GM18499 (cell line): Measurements from ENCODE around the gene NELFCD.
A peak's percentile ranks its signal among the peaks of the same experiment; 100 is the strongest.
"Not testable (repeated sequence)": the region's sequence is repeated elsewhere in the genome, so short reads cannot be mapped to it uniquely, and the experiment has no call there.

ENCODE experiments used
- ATAC-seq: cut with Tn5 transposase; IDR thresholded peaks from one replicate; pipeline ENCODE4 v1.9.1; 2021; ENCODE audit warnings: moderate number of reproducible peaks; ENCODE audit not compliant: insufficient read depth, unreplicated experiment

NELFCD gene, protein sequence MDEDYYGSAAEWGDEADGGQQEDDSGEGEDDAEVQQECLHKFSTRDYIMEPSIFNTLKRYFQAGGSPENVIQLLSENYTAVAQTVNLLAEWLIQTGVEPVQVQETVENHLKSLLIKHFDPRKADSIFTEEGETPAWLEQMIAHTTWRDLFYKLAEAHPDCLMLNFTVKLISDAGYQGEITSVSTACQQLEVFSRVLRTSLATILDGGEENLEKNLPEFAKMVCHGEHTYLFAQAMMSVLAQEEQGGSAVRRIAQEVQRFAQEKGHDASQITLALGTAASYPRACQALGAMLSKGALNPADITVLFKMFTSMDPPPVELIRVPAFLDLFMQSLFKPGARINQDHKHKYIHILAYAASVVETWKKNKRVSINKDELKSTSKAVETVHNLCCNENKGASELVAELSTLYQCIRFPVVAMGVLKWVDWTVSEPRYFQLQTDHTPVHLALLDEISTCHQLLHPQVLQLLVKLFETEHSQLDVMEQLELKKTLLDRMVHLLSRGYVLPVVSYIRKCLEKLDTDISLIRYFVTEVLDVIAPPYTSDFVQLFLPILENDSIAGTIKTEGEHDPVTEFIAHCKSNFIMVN

DNA sequence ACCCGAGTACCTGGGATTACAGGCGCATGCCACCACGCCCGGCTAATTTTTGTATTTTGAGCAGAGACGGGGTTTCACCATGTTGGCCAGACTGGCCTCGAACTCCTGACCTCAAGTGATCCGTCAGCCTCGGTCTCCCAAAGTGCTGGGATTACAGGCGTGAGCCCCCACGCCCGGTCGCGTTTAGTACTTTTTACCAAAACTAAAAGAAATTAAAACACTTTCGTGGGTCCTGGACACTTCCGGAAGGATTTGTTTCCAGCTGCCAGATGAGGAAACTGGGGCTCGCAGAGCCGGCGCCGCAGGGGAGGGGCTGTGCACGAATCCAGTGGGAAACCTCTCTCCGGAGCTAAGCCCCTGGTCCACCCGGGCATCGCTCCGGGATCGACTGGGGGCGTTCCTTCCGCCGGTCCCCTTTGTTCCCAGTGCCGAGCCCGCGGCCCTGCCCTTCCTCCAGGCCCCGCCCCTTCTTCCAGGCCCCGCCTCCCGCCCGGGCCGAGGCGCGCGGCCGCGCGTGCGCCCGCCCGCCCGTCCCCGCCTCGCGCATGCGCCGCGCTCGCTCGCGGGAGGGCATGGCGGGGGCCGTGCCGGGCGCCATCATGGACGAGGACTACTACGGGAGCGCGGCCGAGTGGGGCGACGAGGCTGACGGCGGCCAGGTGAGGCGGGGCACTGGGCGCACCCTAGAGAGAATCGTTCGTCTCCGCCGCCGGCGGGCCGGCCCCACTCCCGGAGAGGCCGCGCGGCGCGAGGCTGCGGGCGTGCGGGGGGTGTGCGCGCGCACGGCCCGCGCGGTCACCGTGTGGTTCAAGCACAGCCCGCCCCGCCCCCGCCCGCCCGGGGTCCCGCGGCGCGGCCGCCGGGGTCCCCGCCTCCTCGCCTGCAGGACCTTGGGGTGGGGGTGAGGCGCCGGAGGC is at the start of gene NELFCD:
NELFCD (plus strand) TSS at position 546 of the 917 bp plus-strand sequence; CDS start at position 600, 54 bp downstream.
- peak; percentile 39 for ATAC-seq

DNA sequence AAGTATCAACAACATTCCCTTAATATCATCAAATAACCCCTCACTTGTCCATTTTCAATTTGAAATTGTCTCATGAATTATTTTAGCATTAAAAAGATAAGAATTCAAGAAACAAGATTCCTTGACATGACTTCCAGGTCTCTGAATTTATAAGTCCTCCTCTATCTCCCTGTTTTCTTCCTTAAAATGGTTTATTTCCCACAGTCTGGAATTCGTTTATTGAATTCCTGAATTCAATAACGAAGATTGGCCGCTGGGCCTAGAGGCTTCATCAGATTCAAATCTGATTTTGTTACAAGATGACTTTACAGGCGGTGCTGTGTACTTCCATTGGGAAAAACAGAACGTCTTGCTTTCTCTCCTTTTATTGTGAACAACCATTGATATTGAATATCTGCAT is 48.9 kb upstream of the NELFCD start:
- ATAC-seq: no peak

DNA sequence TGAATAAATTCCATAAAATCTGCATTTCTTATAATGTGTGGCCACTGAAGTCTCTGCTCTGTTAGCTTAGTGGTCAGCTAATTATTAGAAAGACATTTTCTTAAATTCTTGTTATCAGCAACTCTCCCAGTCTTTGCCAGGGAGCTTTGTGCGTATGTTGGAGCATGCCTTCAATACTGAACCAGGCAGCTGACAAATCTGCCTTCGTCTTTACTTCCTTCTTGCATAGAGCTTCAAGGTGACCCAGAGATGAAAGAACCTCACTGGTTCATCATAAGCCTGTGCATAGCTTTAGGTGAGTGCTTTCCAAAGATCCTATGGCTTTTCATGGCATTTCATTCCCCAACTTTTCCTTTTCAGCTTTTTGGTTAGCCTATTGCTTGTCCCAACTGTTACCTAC is 43.0 kb upstream of the NELFCD start:
- no peak for ATAC-seq

DNA sequence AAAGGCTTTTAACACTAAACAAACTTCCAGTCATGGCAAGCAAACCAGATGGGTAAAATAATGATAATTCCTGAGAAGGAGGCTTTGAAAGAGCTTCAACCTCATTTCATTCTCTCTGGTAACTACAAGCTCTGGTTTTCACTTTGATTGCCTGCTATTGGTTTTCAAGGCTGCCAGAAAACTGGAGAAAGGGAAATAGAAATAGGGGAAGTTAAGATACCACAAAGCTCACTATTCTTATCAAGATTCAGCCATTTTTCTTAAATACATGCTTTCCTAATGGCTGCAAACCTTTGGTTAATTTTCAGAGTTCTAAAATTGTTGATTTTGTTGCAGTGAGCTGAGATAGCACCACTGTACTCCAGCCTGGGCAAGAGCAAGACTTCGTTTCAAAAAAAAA is 42.5 kb upstream of the NELFCD start:
- ATAC-seq: no peak

DNA sequence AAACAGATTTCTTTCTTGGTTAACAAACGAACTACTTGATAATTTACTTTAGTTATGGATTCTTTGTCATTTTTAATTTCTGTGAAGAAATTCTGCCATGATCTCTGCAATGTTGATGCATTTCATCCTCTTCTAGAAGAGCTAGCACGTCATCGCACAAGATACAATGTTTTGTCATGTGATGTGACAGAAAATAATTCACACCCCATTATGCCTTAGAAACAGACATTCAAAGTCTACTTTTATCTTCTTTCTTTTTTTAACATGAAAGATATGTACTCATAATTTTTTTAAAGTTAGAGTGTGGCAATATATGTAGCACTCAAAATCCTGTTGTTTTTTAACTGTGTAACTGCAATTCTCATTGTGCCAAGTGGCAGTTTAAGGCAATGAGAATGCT is 39.6 kb upstream of the NELFCD start:
- no peak for ATAC-seq

DNA sequence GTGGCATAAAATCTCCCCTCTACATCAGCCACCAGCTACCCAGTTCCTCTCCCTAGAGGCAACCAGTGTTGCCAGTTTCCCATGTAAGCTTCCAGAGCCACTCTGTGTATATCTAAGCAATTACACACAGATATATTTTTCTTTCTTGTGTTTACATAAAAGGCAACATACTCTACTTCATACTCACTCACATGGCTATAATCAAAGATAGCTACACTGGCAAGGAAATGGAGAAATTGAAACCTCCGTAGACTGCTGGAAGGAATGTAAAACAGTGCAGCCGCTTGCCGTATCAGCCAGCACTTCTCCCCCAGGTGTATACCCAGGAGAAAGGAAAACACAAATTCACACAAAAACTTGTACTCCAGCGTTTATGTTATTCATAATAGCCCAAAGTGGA is 38.5 kb upstream of the NELFCD start:
- ATAC-seq: no peak

DNA sequence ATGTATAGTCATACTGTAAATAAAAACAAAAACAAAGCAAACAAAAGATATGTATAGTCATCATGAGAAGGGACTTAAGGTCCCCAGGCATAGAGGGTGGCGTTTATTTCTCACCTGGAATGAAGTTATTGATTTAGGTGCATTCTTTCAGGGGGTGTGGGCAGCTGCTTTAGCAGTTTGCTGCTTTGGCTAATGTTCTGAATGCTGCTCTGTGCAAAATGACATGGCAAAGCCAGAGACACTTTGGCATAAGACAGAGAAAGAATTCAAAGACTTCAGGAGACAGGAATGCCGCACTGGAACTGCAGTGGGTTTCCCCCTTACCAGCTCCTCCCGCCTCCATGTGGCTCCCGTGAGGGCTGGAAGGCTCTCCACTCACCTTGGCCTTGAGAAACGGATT is 36.4 kb upstream of the NELFCD start:
- ATAC-seq: no peak

DNA sequence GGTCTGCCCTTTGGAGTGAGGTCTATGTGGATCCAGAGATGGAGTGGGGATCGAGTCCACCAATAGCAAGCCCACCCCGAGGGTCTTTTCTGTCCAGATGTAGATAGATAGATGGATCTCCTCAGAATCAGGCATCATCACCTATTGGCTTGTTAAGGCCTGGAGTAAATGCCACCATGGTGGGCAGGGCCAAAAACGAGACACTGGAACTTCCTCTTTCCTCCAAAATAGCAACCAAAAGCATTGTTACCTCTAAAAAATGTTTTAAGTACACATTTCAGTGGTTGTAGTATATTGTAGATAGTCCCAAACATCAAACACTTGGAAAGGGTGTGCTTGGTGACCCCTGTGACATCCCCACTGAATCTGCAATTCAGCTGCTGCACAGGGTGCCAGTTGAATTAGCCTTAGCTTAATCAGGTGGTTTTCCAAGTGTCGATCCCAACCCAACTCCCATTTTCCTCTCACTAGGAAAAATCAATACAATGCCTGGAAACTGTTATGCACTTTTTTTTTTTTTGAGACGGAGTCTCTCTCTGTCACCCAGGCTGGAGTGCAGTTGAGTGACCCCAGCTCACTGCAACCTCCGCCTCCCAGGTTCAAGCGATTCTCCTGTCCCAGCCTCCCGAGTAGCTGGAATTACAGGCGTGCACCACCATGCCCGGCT is 35.0 kb upstream of the NELFCD start:
- ATAC-seq: no peak

DNA sequence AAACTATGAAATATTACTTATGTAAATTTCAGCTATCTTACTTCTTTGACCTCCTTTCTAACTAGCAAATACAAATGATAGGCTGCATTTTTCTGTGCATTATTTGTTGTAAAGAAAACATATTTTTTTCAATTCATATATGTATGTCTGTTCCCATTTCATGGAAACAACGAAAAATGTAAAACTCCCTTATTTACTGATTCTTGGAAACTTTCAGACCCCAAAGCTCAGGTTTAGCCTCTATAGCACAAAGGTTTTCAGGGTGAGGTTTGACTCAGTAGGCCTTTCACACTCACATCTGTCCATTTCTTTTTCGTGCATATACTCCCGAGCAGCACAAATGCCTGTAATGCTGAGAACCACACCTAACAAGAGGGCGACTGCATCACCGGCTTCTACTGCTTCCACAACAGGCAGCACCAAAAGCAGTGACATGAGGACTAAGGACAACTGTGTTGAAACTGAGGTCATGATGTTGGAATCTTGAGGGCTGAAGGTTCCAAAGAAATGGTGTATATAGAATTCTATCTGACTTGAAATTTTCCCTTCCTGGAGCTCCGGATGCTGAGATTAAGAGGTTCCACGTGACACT is 33.2 kb upstream of the NELFCD start:
- ATAC-seq: not testable (repeated sequence)

DNA sequence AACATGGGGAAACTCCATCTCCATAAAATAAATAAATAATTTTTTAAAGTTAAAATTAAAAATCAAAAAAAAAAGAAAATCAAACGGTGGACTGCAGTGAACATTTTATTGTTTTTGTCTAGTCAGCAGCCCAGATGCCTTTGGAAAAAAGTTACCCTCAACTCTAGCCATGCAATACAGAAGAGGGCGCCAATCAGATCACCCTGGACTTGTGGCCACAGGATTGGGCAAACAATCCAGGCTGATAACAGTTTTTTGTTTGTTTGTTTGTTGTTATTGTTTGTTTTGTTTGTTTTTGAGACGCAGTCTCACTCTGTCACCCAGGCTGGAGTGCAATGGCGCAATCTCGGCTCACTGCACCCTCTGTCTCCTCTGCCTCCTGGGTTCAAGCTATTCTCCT is 30.5 kb upstream of the NELFCD start:
- no peak for ATAC-seq

DNA sequence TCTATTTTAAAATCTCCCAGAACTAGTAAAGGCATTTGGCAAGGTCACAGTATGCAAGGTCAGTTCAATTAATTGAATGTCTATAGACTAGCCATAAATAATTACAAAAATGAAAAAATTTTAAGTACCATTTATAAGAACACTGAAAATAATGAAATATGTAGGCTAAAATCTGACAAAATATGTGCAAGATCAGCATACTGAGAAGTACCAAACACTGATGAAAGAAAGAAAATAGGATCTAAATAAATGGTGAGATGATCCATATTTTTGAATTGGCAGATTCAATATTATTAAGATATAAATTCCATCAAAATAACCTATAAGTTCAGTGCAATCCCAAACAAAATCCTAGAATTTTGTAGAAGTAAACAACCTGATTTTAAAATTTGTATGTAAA is 28.0 kb upstream of the NELFCD start:
- no peak for ATAC-seq

DNA sequence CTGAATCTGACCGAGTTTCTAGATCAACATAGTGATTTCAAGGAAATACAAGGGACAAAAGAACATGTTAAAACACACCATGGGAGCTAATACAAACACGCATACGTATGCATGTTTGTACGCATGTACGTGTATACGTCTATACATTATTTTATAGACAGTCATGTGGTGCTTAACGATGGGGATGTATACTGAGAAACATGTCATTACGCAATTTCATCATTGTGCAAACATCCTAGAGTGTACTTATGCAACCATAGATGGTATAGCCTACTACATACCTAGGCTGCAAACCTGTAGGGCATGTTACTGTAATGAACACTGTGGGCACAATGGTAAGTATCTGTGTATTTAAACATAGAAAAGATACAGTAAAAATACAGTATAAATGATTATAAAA is 25.0 kb upstream of the NELFCD start:
- ATAC-seq: no peak

DNA sequence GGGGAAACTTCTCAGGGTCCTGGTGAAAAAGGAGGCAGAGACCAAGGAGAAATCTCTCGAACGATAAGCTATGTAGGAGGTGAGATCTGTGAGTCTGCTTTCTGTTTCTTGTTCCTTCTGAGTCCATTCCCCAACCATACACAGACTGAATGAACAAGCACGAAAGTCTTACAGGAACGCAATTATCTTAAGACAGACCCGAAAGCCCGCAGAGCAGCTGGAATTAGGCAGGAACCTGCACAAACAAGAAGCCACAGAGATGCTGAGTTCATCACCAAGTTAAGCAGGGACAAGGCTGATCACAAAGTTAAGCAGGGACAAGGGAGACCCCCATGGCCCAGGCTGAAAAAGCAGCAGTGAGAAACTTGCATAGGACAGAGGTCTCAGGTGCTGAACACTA is 21.4 kb upstream of the NELFCD start:
- ATAC-seq: no peak

DNA sequence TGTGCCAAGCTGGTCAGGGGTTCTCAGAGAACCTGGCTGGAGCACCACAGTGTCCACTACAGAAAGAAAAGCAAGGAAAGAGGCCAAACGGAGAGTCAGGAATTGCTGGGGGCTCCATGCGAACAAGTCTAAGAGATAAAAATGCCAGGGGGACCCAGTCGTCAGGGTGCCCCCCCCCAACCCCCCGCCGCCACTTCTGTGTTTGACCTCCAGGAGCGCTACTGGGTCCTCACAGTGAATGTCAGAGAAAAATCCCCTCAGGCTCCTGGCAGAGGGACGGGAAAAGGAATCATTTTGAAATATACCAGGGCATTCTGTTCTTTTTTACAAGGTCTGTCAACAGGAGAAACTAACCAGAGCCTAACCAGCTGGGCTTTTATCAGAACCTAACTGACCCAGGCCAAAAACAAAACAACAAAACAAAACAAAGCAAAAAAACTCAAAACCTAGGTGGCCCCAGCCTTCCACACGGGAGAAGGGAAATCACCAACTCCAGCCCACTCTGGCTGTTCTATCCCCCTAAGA is 17.9 kb upstream of the NELFCD start:
- no peak for ATAC-seq

DNA sequence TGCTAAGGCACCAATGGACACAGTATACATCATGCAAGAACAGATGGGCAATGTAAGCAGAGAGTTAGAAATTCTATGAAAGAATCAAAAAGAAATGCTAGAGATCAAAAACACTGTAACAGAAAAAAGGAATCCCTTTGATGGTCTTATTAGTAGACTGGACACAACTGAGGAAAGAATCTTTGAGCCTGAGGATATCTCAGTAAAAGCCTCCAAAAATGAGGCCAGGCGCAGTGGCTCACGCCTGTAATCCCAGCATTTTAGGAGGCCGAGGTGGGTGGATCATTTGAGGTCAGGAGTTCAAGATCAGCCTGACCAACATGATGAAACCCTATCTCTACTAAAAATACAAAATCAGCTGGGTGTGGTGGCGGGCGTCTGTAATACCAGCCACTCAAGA is 17.1 kb upstream of the NELFCD start:
- ATAC-seq: not testable (repeated sequence)

DNA sequence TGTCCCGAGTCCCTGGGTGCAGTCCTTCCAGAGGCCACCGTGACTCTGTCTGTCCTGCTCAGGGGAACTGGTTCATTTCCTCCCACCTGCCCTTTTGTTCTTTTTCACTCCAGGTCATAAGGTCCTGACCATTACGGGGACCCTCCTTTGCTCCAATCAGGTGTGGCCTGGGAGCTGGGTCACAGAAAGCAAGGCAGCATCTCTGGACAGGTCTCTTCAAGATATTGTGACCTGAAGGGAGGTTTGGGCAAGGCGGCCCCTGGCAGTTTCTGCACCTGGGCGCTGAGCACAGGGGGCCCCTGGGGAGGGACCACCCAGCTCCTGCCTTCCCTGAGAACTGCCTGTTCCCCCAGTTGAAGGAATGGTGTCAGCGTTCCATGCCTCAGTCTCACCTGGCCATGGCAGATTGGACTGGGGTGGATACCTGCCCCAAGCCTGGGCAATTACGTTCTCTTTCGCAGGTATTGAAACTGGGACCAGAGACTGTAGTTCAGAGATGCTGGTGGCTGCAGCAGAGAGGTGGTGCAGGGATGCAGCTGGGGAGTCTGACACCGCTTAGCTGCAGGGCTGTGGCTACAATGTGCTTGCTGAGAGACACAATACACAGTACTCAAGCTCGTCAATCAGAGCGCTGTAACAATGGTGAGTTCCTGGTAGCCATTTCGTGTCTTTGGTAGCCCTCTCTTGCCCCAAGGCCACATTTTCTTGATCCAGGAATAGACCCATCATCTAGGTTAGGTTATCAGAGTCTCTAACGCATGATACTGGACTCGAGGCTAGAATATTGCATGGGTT is 15.6 kb upstream of the NELFCD start:
- no peak for ATAC-seq

DNA sequence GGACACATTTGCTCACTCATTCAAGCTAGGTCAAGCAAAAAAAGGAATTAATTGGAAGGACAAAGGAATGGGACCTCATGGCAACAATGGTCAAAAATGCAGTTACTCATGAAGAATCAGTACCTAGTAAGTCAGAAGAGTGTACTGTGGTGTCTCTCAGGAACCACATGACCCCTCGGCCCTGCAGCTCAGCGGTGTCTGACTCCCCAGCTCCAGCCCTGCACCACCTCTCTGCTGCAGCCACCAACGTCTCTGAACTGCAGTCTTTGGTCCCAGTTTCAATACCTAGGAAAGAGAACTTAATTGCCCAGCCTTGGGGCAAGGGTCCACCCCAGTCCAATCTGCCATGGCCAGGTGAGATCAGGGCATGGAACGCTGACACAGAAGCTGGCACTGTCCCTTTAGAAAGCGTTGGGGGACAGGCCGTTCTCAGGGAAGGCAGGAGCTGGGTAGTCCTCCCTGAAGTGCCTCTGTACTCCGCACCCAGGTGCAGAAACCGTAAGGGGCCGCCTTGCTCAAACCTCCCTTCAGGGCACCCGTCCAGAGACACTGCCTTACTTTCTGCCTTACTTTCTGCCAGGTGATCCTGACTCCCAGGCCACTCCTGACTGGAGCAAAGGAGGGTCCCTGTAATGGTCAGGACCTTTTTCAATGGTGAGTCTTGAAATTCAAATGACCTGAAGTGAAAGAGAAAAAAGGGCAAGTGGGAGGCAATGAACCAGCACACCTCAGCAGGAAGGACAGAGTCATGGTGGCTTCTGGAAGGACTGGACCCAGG is 13.2 kb upstream of the NELFCD start:
- ATAC-seq: no peak

DNA sequence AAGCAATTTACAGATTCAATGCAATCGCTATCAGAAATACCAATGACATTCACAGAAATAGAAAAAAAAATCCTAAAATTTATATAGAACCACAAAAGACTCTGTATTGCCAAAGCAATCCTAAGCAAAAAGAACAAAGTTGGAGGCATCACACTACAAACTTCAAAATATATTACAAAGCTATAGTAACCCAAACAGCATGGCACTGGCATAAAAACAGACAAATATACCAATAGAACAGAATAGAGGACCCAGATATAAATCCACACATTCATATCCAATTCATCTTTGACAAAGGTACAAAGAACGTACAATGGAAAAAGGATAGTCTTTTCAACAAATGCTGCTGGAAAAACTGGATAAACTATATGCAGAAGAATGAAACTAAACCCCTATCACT is 11.6 kb upstream of the NELFCD start:
- no peak for ATAC-seq
